MCF 10A (cell line): ENCODE measurements around the gene IL11RA. TPM values are rescaled to one million over a fixed set of nuclear protein-coding genes. Genes with fewer than 3 reads are reported as not detected.
A peak's percentile ranks its signal among the peaks of the same experiment; 100 is the strongest.

Experiments used
- BruUV-seq: library from RNA; stranded (reverse); fragments of 400-500 nt; replicated peaks from 2 replicates; lab custom pipeline; 2021; lab: Mats Ljungman, UMichigan
- CTCF ChIA-PET: fragments of 300-600 bp; sonication (Branson Sonifier 250); formaldehyde crosslinking; extraction: SDS; loops from one replicate; lab custom pipeline; 2021; ENCODE audit warnings: antibody characterized with exemption, inconsistent platforms; lab: Yijun Ruan, JAX
- POLR2A ChIA-PET: fragments of 300-600, 350-650 bp; sonication (Branson Sonifier 250); formaldehyde crosslinking; extraction: SDS; loops from one replicate; lab custom pipeline; 2020; ENCODE audit warnings: antibody characterized with exemption, inconsistent platforms; lab: Yijun Ruan, JAX
- DNase-seq: peaks from one replicate; pipeline ENCODE4 v3.0.0-alpha.2; 2018; ENCODE audit not compliant: unreplicated experiment
- H3K27ac Mint-ChIP-seq: one replicate; pipeline ENCODE4 v1.8.0; 2022; ENCODE audit warnings: mild to moderate bottlenecking, low read depth, mixed read lengths; ENCODE audit not compliant: unreplicated experiment
- H3K27me3 Mint-ChIP-seq: one replicate; pipeline ENCODE4 v1.8.0; 2022; ENCODE audit warnings: mixed read lengths; ENCODE audit not compliant: insufficient read depth, unreplicated experiment
- H3K36me3 Mint-ChIP-seq: one replicate; pipeline ENCODE4 v1.8.0; 2022; ENCODE audit warnings: mild to moderate bottlenecking, moderate library complexity, mixed read lengths; ENCODE audit not compliant: insufficient read depth, unreplicated experiment
- H3K4me1 Mint-ChIP-seq: one replicate; pipeline ENCODE4 v1.8.0; 2022; ENCODE audit warnings: mixed read lengths; ENCODE audit not compliant: insufficient read depth, unreplicated experiment
- H3K4me3 Mint-ChIP-seq: one replicate; pipeline ENCODE4 v1.8.0; 2022; ENCODE audit warnings: mild to moderate bottlenecking, moderate library complexity, mixed read lengths; ENCODE audit not compliant: unreplicated experiment
- H3K9me3 Mint-ChIP-seq: one replicate; pipeline ENCODE4 v1.8.0; 2022; ENCODE audit warnings: mixed read lengths; ENCODE audit not compliant: unreplicated experiment
- CTCF ChIP-seq: fragments of 200-600 bp; IDR thresholded peaks from one replicate; pipeline ENCODE4 v1.8.0; 2022; ENCODE audit warnings: antibody characterized with exemption, mild to moderate bottlenecking; ENCODE audit not compliant: unreplicated experiment
- intact Hi-C: fragments of 100-400 bp; cut with micrococcal nuclease; formaldehyde crosslinking; loops from 2 replicates; pipeline ENCODE4 v1.14.1; 2022
- total RNA-seq: library from RNA; stranded (reverse); gene quantifications from 2 replicates; pipeline ENCODE4 v1.2.3, GENCODE V29; 2022

IL11RA gene
- total RNA-seq, 1 experiment from 2014 or later = 4.0 TPM

GRCh38 chr9:34647084-34647403 lies 4.9 kb upstream of the IL11RA start:
- Mint-ChIP-seq H3K27me3 (no peaks in the 10 kb centered on the region), H3K27ac (peak overlapping the region; percentile 65), H3K36me3 (peaks cover 16% of the 10 kb centered on the region), H3K4me1 (peaks cover 25% of the 10 kb centered on the region), H3K4me3 (peak overlapping the region; percentile 84), H3K9me3 (no peaks in the 10 kb centered on the region)
- ChIA-PET CTCF (interaction anchor here (0.6 to 7.9 kb wide), 15 partner anchors 11 to 1956 kb away, joined by 3 to 83 read pairs (median 3); partner anchors contain the start of genes CCL27, DCTN3 and SIGMAR1), POLR2A (interaction anchor here (0.8 to 3.5 kb wide), 11 partner anchors 10 to 641 kb away, joined by 3 to 48 read pairs (median 6); partner anchors contain the start of genes CCL27, DCTN3 and SIGMAR1)
- intact Hi-C loops = loop anchor here (2.0 to 5.0 kb wide), 2 partner anchors 18 to 55 kb away; no protein-coding TSS in a partner anchor
- TF ChIP-seq CTCF = no peak
- BruUV-seq = no TSS peak
- no peak for DNase-seq

DNA sequence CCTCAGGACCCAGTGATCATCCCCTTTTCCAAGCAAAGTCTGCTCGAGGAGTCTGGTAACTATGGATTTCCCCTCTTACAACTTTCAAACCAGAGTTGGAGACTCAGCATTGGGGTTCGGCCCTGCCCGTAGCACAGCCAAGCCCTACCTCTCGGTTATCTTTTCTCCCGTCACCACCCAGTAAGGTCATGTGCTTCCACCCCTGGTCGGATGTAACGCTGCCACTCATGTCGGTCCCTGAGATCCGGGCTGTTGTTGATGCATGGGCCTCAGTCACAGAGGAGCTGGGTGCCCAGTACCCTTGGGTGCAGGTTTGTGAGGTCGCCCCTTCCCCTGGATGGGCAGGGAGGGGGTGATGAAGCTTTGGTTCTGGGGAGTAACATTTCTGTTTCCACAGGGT lies 4.3 kb upstream of the IL11RA start:
- H3K27me3 Mint-ChIP-seq = no peaks in the 10 kb centered on the region
- peak overlapping the region; percentile 65 for H3K27ac Mint-ChIP-seq
- BruUV-seq = no TSS peak
- H3K4me1 Mint-ChIP-seq = peaks cover 31% of the 10 kb centered on the region
- H3K9me3 Mint-ChIP-seq = no peaks in the 10 kb centered on the region
- ChIA-PET POLR2A (interaction anchor here (0.5 to 3.5 kb wide), 7 partner anchors 9 to 97 kb away, joined by 3 to 48 read pairs (median 7); partner anchors contain the start of genes CCL27, DCTN3 and SIGMAR1), CTCF (interaction anchor here (0.8 to 7.9 kb wide), 10 partner anchors 12 to 212 kb away, joined by 3 to 83 read pairs (median 5); partner anchors contain the start of genes CCL27, DCTN3 and SIGMAR1)
- intact Hi-C loops = loop anchor here (2.0 to 5.0 kb wide), 2 partner anchors 17 to 55 kb away; no protein-coding TSS in a partner anchor
- H3K4me3 Mint-ChIP-seq = peak overlapping the region; percentile 84
- peaks cover 16% of the 10 kb centered on the region for H3K36me3 Mint-ChIP-seq
- no peak for DNase-seq
- TF ChIP-seq CTCF = no peak

DNA sequence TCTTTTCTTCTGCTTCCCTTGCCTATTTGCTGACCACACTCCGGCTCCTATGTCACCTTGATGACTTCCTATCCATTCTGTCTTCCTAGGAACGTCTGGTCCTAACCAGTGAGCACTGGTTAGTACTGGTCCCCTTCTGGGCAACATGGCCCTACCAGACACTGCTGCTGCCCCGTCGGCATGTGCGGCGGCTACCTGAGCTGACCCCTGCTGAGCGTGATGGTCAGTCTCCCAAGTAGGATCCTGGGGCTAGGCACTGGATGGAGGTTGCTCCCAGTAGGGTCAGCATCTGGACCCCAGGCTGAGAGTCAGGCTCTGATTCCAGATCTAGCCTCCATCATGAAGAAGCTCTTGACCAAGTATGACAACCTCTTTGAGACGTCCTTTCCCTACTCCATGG lies 3.3 kb upstream of the IL11RA start:
- CTCF ChIA-PET = interaction anchor here (1.0 to 7.9 kb wide), 2 partner anchors 13 to 16 kb away, joined by 4 to 83 read pairs; partner anchors contain the start of gene SIGMAR1
- no peak for TF ChIP-seq CTCF
- DNase-seq = no peak
- Mint-ChIP-seq H3K36me3 (peaks cover 16% of the 10 kb centered on the region), H3K4me1 (peaks cover 38% of the 10 kb centered on the region), H3K27me3 (no peaks in the 10 kb centered on the region), H3K27ac (no peak overlapping the region), H3K9me3 (no peaks in the 10 kb centered on the region), H3K4me3 (peak overlapping the region; percentile 28)
- POLR2A ChIA-PET = no interaction called here
- no TSS peak for BruUV-seq
- intact Hi-C loops = loop anchor here (5.0 kb wide), 1 partner anchor 54 kb away; no protein-coding TSS in a partner anchor

- Mint-ChIP-seq H3K36me3 (peaks cover 16% of the 10 kb centered on the region), H3K4me1 (peaks cover 38% of the 10 kb centered on the region), H3K4me3 (peak overlapping the region; percentile 69), H3K9me3 (no peaks in the 10 kb centered on the region), H3K27me3 (no peaks in the 10 kb centered on the region), H3K27ac (peak overlapping the region; percentile 72)
- no TSS peak for BruUV-seq
- no peak for TF ChIP-seq CTCF
- DNase-seq = no peak
- intact Hi-C loops = no loop called here
- ChIA-PET POLR2A (interaction anchor here (2.6 kb wide), 1 partner anchor 13 kb away, joined by 11 read pairs; no protein-coding TSS in a partner anchor), CTCF (interaction anchor here (0.7 to 1.7 kb wide), 4 partner anchors 16 to 902 kb away, joined by 3 to 6 read pairs (median 4); no protein-coding TSS in a partner anchor)
These were observed 1.2 kb upstream of the IL11RA start for GRCh38 chr9:34650816-34651215.
